IMR-90 (cell line): Measurements from ENCODE around the gene ALPK3. TPM values are rescaled to one million over a fixed set of nuclear protein-coding genes. Genes with fewer than 3 reads are reported as not detected.

Experiments
- ATAC-seq: fragments of 200-7000 bp; cut with Tn5 transposase; 2 replicates; pipeline ENCODE4 v1.9.1; 2020; ENCODE audit warnings: low read depth, mild to moderate bottlenecking, moderate library complexity
- BruUV-seq: library from RNA; stranded (reverse); fragments of 400-500 nt; replicated peaks from 2 replicates; lab custom pipeline; 2021; lab: Mats Ljungman, UMichigan
- CTCF ChIA-PET: fragments of 300-600 bp; formaldehyde crosslinking; extraction: SDS; loops from one replicate; lab custom pipeline; 2021; ENCODE audit warnings: antibody characterized with exemption; lab: Yijun Ruan, JAX
- POLR2A ChIA-PET: fragments of 300-600 bp; sonication (Branson Sonifier 250); formaldehyde crosslinking; loops from one replicate; lab custom pipeline; 2022; ENCODE audit warnings: antibody characterized with exemption; ENCODE audit not compliant: unreplicated experiment; lab: Charles Lee
- DNase-seq: peaks from one replicate; pipeline ENCODE4 v3.0.0; 2013
- H2AFZ ChIP-seq: replicated peaks from 2 replicates; pipeline ENCODE3; 2013; ENCODE audit warnings: low read length, mild to moderate bottlenecking; ENCODE audit not compliant: poor library complexity
- H2AK5ac ChIP-seq: 2 replicates; pipeline ENCODE4 v1.6.1; 2013; ENCODE audit warnings: low read depth, low read length, inconsistent platforms
- H2AK9ac ChIP-seq: replicated peaks from 2 replicates; pipeline ENCODE3; 2013; ENCODE audit warnings: mild to moderate bottlenecking, low read depth, low read length, moderate library complexity; ENCODE audit not compliant: poor library complexity
- H2BK120ac ChIP-seq: 2 replicates; pipeline ENCODE4 v1.6.1; 2013; ENCODE audit warnings: low read depth, low read length, inconsistent platforms
- H2BK15ac ChIP-seq: 3 replicates; pipeline ENCODE4 v1.6.1; 2013; ENCODE audit warnings: low read depth, low read length, inconsistent platforms
- H2BK20ac ChIP-seq: 2 replicates; pipeline ENCODE4 v1.6.1; 2013; ENCODE audit warnings: low read depth, mild to moderate bottlenecking, inconsistent platforms, low read length, moderate library complexity
- H2BK5ac ChIP-seq: 2 replicates; pipeline ENCODE4 v1.6.1; 2013; ENCODE audit warnings: mild to moderate bottlenecking, low read depth, low read length, inconsistent platforms; ENCODE audit not compliant: poor library complexity, severe bottlenecking
- H3K14ac ChIP-seq: replicated peaks from 2 replicates; pipeline ENCODE4 v1.6.1; 2013; ENCODE audit warnings: low read depth, low read length, inconsistent platforms
- H3K18ac ChIP-seq: 2 replicates; pipeline ENCODE4 v1.6.1; 2013; ENCODE audit warnings: low read depth, low read length, control low read depth
- H3K23ac ChIP-seq: 2 replicates; pipeline ENCODE4 v1.6.1; 2013; ENCODE audit warnings: low read depth, low read length, inconsistent platforms
- H3K27ac ChIP-seq: 2 replicates; pipeline ENCODE4 v1.5.1; 2013; ENCODE audit warnings: mild to moderate bottlenecking, control low read depth, low read length; ENCODE audit not compliant: insufficient read depth
- H3K27me3 ChIP-seq: 2 replicates; pipeline ENCODE4 v1.6.1; 2013; ENCODE audit warnings: low read length; ENCODE audit not compliant: control insufficient read depth, insufficient read depth
- H3K36me3 ChIP-seq: 2 replicates; pipeline ENCODE4 v1.6.1; 2013; ENCODE audit warnings: low read length, mixed read lengths; ENCODE audit not compliant: control insufficient read depth, insufficient read depth
- H3K4ac ChIP-seq: 2 replicates; pipeline ENCODE4 v1.6.1; 2013; ENCODE audit warnings: low read depth, low read length, inconsistent platforms
- H3K4me1 ChIP-seq: 2 replicates; pipeline ENCODE4 v1.6.1; 2013; ENCODE audit warnings: low read length, mixed read lengths; ENCODE audit not compliant: control insufficient read depth, insufficient read depth
- H3K4me2 ChIP-seq: 2 replicates; pipeline ENCODE4 v1.6.1; 2013; ENCODE audit warnings: low read depth, mild to moderate bottlenecking, control low read depth, low read length, moderate library complexity
- H3K4me3 ChIP-seq: 2 replicates; pipeline ENCODE4 v1.5.1; 2013; ENCODE audit warnings: low read depth, mild to moderate bottlenecking, control low read depth, low read length, moderate library complexity; ENCODE audit not compliant: insufficient read depth
- H3K56ac ChIP-seq: 2 replicates; pipeline ENCODE4 v1.6.1; 2013; ENCODE audit warnings: low read length, inconsistent platforms; ENCODE audit not compliant: insufficient read depth; ENCODE audit errors: extremely low read depth
- H3K79me1 ChIP-seq, 2 experiments: 2 replicates each; pipeline ENCODE4 v1.6.1; 2013; ENCODE audit warnings: low read length in 2 of 2, inconsistent platforms in 1 of 2, low read depth in 1 of 2
- H3K9ac ChIP-seq: 2 replicates; pipeline ENCODE4 v1.6.1; 2013; ENCODE audit warnings: low read depth, low read length, control low read depth
- H3K9me1 ChIP-seq: 2 replicates; pipeline ENCODE4 v1.6.1; 2013; ENCODE audit warnings: low read length, inconsistent platforms; ENCODE audit not compliant: insufficient read depth
- H3K9me3 ChIP-seq: 2 replicates; pipeline ENCODE4 v1.6.1; 2013; ENCODE audit warnings: low read length; ENCODE audit not compliant: control insufficient read depth, insufficient read depth
- H4K20me1 ChIP-seq: 2 replicates; pipeline ENCODE4 v1.6.1; 2013; ENCODE audit warnings: low read length, inconsistent platforms; ENCODE audit not compliant: insufficient read depth
- H4K5ac ChIP-seq: 2 replicates; pipeline ENCODE4 v1.6.1; 2013; ENCODE audit warnings: mild to moderate bottlenecking, low read depth, low read length, control low read depth
- H4K8ac ChIP-seq, 2 experiments: 2 replicates each; pipeline ENCODE4 v1.6.1; 2013; ENCODE audit warnings: low read depth in 2 of 2, low read length in 2 of 2, control low read depth in 1 of 2, inconsistent platforms in 1 of 2
- H4K91ac ChIP-seq: 2 replicates; pipeline ENCODE4 v1.6.1; 2013; ENCODE audit warnings: low read depth, low read length, inconsistent platforms; ENCODE audit not compliant: insufficient read depth
- MAFK ChIP-seq: IDR thresholded peaks from 2 replicates; pipeline ENCODE4 v1.6.1; 2012; ENCODE audit warnings: low read depth, low read length, improper control_type of control experiment
- MXI1 ChIP-seq: IDR thresholded peaks from 2 replicates; pipeline ENCODE4 v1.6.1; 2012; ENCODE audit warnings: low read depth, mild to moderate bottlenecking, low read length, moderate library complexity, borderline replicate concordance
- WGBS, 2 experiments: methylation state at CpG; one replicate each; pipeline versions ENCODE4 v1.1.5 to v1.1.7; 2013; ENCODE audit warnings: missing lambda C conversion rate in 2 of 2; ENCODE audit not compliant: insufficient read length in 1 of 2; ENCODE audit errors: extremely low coverage in 2 of 2; 5-methylcytosine and 5-hydroxymethylcytosine counted together
- dilution Hi-C: fragments of 300-500 bp; cut with HindIII; formaldehyde crosslinking; loops from one replicate; pipeline ENCODE4 v1.14.3; 2018; ENCODE audit warnings: low sequenced_read_pairs; ENCODE audit not compliant: unreplicated experiment
- in situ Hi-C: fragments of 300-500 bp; cut with MboI; formaldehyde crosslinking; loops from 3 replicates; pipeline ENCODE4 v1.14.3; 2019; ENCODE audit warnings: low sequenced_read_pairs, inconsistent platforms, mixed read lengths
- intact Hi-C: fragments of 100-400 bp; cut with micrococcal nuclease; formaldehyde crosslinking; loops from 2 replicates; pipeline ENCODE4 v1.10.0; 2022
- polyA plus RNA-seq, 3 experiments: library from polyadenylated mRNA; depleted of rRNA; stranded (reverse); fragments of >200 nt; gene quantifications; 2 replicates each; pipeline ENCODE4 v1.2.3, GENCODE V29; 2012; ENCODE audit warnings: low replicate concordance in 1 of 3
- total RNA-seq: library from RNA; depleted of rRNA; stranded (reverse); fragments of >200 nt; gene quantifications from 2 replicates; pipeline ENCODE4 v1.2.3, GENCODE V29; 2012

ALPK3 gene
- total and polyA plus RNA-seq, 2 of the 4 experiments (the other 2 are of a cell fraction), result under 0.01 to 0.26 TPM

DNA sequence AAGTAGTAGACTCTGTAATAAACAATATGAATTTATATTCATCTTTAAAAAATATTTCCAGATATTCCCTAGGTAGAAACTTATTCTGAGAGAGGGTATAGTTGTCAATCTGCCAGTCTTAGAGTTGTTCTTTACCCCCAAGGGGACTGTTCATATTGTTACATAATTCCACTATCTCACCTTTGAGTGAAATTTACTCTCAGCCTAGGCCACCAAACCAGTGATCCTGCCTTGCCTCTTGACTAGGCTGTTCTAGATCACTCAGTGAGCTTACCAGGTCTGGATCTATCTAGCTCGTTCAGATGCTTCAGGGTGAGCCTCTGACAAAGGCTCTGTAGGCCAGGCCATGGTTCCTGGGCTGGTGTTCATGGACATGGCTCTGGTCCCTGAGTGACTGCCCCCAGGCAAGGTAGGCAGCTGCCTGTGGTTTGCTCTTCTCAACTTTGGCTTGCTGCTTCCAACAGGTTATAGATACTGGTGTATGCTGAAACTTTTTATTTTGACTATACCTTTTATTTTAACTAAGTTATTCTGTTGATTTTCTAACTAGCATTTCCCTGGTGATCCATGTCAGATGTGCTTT, 41.2 kb upstream of the ALPK3 start:
- Histone ChIP-seq H3K9ac (no peak overlapping the region), H2BK5ac (no peak overlapping the region), H3K79me1 (peaks cover 20 to 70% of the 10 kb centered on the region in 2 experiments), H2AK9ac (no peak overlapping the region), H3K18ac (no peak overlapping the region), H2AK5ac (no peak overlapping the region), H4K20me1 (peaks cover 20% of the 10 kb centered on the region), H2BK15ac (no peak overlapping the region), H3K4me2 (no peak overlapping the region), H3K4ac (no peak overlapping the region), H4K91ac (no peak overlapping the region), H3K9me1 (peaks cover 7% of the 10 kb centered on the region; the same call in 1 of the 2 replicates), H3K27me3 (no peaks in the 10 kb centered on the region), H2BK120ac (no peak overlapping the region), H3K4me3 (no peak overlapping the region), H3K9me3 (no peaks in the 10 kb centered on the region), H3K14ac (no peak overlapping the region), H3K27ac (no peak overlapping the region), H3K36me3 (peaks cover 10% of the 10 kb centered on the region), H3K56ac (no peak overlapping the region), H3K23ac (0 out of 2 replicates have a peak overlapping the region, but pooled peaks have one; percentile 9), H2BK20ac (no peak overlapping the region), H4K5ac (no peak overlapping the region), H3K4me1 (no peaks in the 10 kb centered on the region), H4K8ac (no peak overlapping the region), H2AFZ (no peak overlapping the region)
- in situ Hi-C loops (no loop called here), intact Hi-C loops (no loop called here), dilution Hi-C loops (no loop called here)
- CTCF ChIA-PET, result no interaction called here
- ATAC-seq (no peak), DNase-seq (no peak)
- WGBS, 2 experiments, result 100% methylated on average over 1 of the region's 1 CpG; no CpG with 5 or more reads in 1 of the 2 experiments
- no TSS peak for BruUV-seq
- POLR2A ChIA-PET, result no interaction called here
- TF ChIP-seq MAFK (no peak), MXI1 (no peak)
